Occipital lobe (tissue), 2 donors: Measurements from ENCODE around the gene SHOC1. TPM values are rescaled to one million over a fixed set of nuclear protein-coding genes. Genes with fewer than 3 reads are reported as not detected.
"Not testable (repeated sequence)": the region's sequence is repeated elsewhere in the genome, so short reads cannot be mapped to it uniquely, and the experiment has no call there.

Experiments used
- DNase-seq: peaks from one replicate; lab custom pipeline; 2025; lab: John Stamatoyannopoulos, UW
- total RNA-seq: library from RNA; depleted of rRNA; stranded (reverse); fragments of >200 nt; gene quantifications from one replicate; pipeline ENCODE4 v1.2.3, GENCODE V29; 2014

The SHOC1 gene
- 0.16 TPM for total RNA-seq

DNA sequence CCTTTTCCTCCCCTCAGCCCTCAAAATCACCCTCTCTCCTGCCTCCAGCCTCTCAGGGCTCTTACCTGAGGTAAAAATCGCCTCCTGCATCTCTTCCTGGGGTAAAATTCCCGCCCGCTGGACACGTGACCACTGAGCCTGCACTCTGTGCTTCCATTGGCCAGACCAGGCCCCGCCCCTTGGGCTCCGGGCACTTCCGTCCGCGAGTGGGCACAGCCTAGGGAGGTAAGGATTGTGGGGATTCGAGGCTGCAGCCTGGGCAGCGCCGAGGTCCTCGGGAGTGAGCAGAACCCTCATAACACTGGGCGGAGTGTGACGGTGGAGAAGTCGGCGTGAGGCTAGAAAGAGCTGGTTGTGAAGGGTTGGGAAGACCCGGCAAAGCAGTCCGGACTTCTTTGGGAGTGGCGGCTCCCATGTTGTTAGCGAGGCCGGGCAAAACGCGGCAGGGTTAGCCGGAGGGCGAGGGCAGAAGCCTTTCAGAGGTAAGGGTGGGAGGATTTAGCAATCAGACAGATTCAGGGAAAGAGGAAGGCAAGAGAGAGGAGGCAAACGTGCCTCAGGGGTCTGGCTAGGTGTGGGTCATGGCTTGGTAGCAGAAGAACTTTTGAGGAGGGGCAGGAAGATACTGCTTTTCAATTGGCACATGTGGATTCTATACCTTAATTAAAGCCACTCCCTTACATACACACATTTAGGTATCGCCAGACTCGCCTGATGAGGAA is at the start of gene SHOC1:
TSS of gene SHOC1 (minus strand) at position 103 of the 722 bp plus-strand sequence. CDS start 3,519 bp downstream, outside the sequence.
- DNase-seq: no peak

DNA sequence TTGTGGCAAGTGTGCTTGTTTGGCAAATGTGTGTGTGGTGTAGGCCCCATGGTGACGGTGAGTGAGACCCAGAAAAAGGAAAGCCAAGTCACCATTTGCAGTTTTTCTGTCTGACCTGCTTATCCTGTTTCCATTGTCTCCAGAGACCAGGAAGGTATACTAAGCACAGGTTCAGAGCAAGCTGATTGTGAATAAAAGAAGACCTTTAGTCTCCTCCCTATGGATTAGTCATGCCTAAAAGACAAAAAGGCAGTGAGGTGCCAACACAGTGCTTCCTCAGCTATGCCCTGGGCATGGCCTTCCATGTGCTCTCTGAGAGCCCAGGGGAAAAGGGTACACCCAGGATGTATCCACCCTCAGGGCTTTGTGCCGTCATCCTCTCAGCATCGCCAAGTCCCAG is 49.2 kb upstream of the SHOC1 start:
- no peak for DNase-seq

DNA sequence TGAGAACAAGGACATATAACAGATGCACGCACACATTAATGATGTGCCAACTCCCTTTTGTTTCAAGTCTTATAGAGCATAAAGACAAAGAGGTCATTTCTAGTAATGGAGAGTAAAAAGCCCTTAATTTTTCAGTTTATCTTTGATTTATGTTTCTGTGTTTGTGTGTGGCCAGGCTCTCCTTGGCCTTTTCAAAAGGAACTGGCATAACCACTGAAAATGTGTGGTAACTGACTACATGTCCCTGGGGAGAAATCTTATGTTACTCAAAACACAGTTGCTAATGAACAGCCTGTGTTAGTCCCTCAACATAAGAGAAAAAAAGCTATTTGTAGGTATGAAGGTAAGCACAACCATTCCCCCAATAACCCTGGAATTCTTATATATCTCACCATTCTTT is 47.6 kb upstream of the SHOC1 start:
- no peak for DNase-seq

DNA sequence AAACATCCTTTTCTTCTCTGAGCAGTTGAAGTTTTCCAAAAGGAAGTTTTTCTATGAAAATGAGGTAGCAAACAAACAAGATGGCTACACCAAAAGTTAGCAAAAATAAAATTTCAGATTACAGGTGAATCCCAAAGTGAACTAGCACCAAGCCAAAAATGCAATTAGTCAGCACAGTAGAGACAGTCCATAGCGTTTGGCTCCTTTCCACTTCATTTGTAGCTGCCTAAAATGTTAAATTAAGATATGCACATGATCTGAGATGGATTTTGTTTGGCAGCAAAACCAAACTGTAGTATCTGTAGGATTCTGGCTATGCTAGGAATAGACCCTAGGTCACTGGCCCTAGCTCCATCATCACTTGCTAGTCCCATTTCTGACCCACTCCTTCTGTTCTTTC is 45.7 kb upstream of the SHOC1 start:
- no peak for DNase-seq

DNA sequence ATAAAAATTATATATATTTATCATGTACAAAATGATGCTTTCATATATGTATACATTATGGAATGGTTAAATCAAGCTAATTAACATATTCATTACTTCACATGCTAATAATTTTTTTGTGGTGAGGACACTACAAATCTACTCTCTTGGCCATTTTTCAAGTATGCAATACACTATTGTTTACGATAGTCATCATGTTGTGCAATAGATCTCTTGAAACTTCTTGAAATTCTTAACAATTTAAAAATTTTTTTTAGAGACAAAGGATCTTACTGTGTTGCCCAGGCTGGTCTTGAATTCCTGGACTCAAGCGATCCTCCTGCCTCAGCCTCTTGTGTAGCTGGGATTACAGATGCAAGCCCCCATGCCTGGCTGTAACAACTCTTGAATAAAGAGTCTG is 45.2 kb upstream of the SHOC1 start:
- no peak for DNase-seq

DNA sequence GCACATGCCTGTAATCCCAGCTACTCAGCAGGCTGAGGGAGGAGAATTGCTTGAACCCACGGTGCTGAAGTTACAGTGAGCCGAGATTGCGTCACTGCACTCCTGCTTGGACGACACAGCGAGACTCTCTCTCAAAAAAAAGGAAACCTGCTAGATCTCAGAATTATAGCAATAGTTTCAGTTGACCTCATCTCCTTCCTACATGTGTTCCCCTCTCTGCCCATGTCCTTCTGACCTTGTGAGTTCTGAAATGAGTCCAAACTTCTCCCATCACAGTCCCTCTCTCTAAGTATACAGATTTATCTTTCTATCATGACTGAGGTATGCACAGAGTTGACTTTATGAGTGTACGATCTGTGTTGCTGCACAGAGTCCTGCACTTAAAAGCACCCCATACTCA is 44.6 kb upstream of the SHOC1 start:
- no peak for DNase-seq

DNA sequence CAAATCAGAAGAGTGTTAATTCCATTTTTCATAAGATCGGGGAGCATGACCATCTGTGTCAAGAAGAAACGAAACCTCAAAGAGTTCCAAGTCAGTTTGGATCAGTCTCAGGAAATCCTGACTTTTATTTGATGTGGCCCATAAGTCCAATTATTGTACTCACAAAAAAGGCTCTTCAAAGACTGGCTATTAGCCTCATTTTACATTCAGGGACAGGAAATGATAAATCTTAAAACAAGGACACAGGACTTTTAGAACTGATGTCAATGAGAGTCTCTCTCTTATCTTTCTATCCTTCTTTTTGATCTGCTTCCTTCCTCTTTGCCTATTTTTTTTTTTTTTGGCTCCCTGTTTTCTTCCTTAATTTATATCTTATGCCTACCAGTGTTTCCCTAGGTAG is 43.7 kb upstream of the SHOC1 start:
- DNase-seq: no peak

DNA sequence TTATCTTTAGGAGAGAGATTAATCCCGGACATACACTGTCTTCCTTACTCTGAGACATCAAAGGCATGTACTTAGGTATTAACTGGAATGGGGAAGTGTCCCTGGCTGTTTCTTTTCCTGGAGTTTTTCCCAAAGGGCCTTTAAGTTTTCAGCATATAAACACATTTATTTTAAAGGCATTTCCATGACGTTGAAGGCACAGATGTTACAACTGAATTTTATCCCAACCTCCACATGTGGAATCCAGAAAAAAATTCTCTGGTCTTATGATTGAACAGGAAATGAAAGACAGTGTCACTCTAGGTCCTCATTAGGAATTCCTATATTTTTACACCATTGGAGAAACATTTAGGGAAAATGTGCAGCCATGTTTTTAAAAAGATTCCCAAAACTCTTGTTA is 41.6 kb upstream of the SHOC1 start:
- DNase-seq: no peak

DNA sequence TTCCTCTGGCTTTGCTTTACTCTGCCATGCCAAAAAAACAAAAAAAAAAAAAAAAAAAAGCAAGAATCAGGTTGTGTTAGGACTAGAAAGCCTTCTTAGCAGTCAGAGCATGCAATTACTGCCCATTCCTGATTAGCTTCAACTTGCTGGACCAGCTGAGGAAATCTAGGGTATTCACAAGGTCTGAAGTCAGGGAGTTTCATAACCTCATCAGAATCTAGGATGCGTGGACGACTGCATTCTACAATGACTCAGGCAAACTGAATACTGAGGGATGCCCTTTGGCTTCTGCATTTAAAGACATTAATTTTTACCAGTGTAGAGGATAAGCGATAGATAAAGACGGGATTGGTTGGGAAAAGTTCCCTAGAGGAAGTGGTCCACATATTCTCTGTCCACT is 39.2 kb upstream of the SHOC1 start:
- DNase-seq: no peak

DNA sequence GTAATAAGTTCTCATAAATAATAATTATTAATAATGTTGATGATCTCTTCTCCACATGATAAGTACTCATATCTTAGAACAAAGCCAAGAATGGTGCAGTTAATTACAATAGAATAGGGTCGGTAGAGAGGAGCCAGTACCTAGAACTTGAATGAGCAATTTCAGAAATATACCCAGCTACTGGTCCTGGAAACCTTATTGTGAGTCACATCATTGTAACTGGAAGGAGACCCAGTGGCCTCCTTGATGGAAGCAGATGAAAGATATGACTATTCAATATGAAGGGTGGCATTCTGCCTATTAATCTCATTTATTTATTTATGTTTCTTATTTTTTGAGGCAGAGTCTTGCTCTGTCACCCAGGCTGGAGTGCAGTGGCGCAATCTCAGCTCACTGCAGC is 37.7 kb upstream of the SHOC1 start:
- DNase-seq: no peak

DNA sequence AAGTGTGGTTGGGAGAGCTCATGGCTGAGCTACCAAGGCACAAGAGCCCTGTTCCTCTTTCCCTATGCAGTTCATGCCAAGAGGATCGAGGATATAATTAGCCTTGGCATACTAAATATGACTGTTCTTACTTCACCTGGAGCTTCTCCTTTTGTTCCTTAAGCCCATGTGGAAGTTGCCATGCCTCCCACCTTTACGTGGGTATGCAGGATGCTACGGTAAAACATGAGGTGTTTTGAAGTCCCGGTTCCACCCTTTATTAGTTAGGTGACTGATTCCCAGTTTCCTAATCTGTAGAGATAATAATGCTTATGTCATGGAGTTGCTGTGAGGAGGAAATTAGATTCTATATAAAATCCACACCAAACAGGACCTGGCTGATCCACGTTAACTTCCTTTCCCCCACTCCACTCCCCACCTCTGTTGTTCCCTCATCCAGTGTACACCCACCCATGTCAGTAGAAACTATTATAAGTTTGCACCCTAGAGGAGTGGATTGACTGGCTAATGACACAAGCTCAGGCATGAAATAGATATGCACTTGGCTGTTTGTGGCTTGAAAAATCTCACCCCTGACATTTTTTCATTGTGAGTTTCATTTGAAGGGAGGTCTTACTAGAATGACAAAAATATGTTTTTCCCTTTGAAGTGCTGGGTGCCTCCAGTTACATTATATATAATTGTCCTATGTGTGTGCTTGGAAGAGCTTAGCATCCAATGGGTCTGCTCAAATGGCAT is 36.8 kb upstream of the SHOC1 start:
- no peak for DNase-seq

DNA sequence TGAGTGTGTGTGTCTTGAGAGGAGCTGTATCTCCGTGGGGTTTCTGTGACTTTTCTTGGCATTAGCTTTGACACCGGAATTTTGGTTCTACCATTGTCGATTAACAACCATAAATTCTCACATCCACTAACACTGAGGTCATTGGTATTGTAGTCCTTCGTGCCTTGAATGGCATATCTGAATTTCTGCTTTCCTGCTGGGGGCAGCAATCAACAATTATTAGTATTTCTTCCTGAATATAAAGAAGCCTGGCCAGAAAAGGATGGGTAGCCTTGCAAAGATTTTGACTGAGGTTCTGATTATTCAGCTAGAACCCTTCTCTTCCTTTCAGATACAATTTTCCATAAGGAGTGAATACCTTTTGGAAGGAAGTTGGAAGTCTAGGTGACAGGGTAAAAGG is 33.5 kb upstream of the SHOC1 start:
- no peak for DNase-seq

DNA sequence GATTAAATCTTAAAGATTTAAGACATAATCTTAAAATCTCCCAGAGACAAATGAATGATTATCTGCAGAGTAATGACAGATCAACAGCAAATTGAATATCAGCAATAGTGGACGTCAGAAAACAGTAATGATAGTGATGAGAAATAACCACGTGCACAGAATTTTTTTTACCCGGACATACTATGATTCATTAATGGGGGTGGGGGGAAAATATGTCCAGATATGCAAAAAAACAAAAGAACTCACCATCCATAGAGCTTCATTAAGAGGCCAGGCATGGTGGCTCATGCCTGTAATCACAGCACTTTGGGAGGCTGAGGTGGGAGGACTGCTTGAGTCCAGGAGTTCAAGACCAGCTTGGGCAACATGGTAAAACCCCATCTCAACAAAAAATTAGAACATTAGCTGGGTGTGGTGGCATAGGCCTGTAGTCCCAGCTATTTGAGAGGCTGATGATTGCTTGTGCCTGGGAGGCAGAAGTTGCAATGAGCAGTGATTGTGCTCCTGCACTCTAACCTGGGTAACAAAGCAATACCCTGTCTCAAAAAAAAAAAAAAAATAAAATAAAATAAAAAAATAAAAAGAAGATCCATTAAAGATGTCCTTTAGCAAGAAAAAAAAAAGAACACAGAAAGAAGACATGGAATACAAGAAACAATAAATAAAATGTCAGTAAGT is 30.9 kb upstream of the SHOC1 start:
- DNase-seq: no peak

DNA sequence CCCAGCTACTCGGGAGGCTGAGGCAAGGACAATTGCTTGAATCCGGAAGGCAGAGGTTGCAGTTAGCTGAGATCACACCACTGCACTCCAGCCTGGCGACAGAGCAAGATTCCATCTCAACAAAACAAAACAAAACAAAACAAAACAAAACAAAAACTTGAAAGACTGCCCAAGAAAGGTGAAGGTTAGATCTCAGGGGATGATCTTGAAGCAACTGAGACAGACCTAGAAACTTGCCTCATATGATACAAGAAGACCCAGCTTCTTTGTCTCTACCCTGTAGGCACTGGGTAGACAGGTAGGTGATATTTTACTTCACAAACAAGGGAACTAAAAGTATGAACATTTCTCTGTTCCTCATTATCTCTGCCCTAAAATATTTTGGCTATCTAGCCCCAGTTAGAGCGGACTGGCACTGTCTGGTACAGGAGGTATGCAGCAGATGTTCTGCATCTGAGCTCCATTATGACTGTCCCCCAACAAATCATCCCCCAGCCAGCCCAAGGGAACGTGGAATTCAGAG is 26.3 kb upstream of the SHOC1 start:
- DNase-seq: no peak

DNA sequence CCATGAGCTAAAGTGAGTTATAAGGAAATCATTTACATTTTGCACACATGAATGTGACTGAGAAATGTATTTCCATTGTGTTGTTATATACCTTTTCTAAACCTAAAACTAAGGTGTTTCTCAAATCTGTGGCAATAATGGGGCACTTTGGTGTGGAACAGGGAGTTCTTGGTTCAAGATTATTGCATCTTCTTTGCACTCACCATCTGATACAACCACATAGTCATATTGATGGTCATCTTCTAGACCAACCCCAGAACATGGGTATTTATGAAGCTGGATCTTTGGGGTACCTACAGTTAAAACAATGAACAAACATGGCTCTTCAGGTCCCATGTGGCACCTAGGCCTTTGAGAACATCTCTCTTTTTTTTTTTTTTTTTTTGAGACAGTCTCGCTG is 24.6 kb upstream of the SHOC1 start:
- no peak for DNase-seq

DNA sequence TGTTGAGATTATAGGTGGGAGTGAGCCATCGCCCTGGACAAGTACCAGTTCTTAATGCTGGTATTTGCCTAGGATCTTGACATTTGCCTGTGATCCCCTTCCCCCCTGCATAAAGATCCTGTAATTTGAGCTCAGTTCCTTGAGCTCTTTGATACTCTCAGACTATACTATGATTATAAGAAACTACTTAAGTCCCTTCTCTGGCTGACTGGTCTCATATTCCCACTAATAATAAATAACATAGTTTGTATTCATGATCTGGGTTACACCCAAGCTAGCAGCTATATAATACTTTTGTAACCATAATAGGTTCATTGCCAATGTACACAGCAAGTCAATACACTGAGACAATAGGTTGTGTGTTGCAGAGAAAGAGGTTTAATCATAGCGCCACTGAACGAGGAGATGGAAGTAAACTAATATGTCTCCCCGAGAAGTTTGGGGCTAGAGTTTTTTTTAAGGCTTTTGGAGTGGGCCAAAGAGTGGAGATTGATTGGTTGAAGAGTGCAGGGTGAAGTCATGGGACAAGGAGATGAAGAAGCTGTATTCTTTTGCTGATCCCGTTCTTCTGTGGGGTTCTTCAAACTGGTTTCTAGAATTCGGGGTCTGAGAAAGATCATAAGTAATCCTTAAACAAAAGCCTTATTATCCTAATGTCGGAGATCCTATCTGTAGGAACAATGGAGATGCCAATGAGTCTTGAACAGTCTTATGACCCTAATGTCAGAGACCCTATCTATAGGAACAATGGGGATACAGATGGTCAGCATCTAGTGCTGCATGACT is 20.7 kb upstream of the SHOC1 start:
- DNase-seq: no peak

DNA sequence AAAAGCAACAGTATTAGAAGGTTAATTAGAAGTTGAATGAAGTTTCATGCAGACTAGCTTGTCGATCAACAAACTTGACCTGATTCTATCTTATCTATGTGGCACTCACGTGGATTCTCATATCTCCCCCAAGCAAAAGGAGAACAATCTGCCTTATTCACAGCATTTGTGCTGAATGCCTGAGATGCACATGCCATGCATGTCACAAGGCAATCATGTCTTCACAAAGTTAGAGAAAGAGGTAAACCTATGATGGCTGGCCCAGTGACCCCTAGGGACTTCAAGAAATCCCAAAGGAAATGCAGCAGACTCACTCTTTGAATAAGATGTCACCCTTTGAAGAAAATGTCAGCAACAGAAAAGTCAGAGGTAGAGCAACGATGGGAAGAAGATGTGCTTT is 17.6 kb upstream of the SHOC1 start:
- no peak for DNase-seq

DNA sequence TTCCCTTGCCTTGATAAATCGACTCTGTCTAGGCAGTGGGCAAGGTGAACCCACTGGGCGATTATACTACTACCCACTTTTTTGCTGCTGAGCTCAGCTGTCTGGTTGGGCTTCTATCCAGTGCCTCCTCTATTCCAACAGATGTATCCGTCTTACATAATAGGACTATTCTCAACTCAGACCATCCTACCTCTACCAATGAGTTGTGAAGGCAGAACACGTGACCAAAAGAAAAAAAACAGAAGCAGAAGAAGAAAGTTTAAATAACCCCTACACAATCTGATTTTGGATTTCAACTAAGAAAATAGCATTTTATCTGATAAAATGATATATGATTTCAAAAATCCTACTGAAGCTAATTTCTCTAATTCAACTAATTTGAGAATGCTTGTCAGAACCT is 16.2 kb upstream of the SHOC1 start:
- no peak for DNase-seq

DNA sequence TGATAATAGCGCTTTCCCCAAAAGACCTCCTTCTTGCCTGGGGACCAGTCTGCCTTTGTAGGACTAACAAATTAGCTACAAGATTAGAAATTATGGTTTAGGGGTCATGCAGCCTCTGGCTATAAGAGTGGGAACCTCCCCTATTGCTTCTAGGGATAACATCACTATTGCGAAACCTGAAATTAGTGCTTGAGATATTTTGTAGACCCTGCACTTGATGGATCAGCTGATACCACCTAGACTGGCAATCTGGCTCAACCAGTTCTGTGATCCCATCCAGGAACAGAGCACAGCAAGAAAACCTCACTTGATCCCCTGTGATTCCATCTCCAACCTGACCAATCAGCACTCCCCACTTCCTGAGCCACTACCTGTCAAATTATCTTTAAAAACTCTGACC is 15.7 kb upstream of the SHOC1 start:
- not testable (repeated sequence) for DNase-seq

DNA sequence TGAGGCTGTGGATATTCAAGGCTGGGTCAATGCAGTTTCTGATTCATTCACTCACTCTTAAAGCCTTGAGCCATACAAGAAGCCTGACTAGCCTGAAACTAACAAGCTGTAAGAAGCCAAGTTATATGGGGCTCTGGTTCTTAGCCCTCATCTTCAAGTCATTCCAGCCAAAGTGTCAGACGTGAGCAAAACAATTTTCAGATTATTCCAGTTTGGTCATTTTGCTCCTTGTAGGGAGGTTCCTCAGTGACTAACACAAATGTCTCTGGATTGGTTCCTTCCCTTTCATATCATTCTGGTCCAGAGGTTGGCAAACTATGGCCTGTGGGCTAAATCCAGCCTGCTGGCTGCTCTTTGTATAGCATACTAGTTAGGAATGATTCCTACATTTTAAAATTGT is 12.5 kb upstream of the SHOC1 start:
- DNase-seq: no peak

DNA sequence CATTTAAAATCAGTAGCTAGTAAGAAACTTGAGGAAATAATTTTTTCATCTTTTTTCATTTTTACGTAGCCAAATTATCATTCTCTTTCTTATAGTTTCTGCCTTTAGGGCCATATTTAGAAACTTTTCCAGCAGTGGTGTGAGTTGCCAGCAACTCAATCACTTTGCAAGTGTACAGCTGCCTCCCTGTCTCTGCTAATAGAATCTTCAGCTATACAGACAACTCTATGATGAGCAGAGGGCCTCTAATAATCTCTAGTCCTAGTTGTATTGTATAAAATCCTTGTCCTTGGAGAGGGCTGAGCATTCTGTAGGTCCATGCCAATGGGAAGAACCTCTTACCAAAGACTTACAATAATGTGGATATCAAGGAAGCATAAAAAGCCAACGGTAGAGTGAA is 11.5 kb upstream of the SHOC1 start:
- no peak for DNase-seq

DNA sequence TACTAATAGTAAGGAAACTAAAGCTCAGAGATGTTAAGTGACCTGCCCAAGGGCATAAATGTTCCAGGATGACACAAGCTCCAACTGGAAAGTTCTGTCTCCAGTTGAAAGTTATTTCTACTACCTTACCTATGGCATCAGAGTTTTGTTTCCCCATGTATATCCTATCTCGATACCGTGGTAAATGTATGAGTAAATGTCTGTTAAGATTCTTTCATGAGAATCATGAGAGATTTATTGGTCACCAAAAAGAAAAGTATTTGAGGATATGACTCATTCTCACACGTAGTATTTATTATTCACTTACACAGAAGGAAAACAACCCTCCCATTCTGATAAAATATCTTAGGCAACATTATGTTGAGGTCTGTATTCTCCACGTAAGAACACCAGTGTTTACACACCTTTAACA is 11.1 kb upstream of the SHOC1 start:
- DNase-seq: no peak
